Neutrophil (primary cell): ENCODE measurements around the gene DDIAS.

Experiments used
- H3K27ac ChIP-seq: fragments of 200-600 bp; sonication (generic); 2 replicates; pipeline ENCODE4 v1.5.1; 2016; ENCODE audit warnings: mild to moderate bottlenecking, moderate library complexity
- H3K27me3 ChIP-seq: fragments of 200-600 bp; sonication (generic); 2 replicates; pipeline ENCODE4 v1.6.0; 2016; ENCODE audit warnings: mild to moderate bottlenecking
- H3K36me3 ChIP-seq: fragments of 200-600 bp; sonication (generic); 2 replicates; pipeline ENCODE4 v1.5.1; 2017
- H3K4me1 ChIP-seq, 2 experiments: fragments of 200-600 bp in 1 of 2; sonication (generic) in 1 of 2; 1 replicate in 1 of 2; 2 replicates in 1 of 2; pipeline versions ENCODE4 v1.5.1 to v1.6.1; 2013 to 2016; ENCODE audit warnings: low read depth in 1 of 2, low read length in 1 of 2, mild to moderate bottlenecking in 1 of 2, moderate library complexity in 1 of 2; ENCODE audit not compliant: control insufficient read depth in 1 of 2, insufficient read depth in 1 of 2
- H3K4me3 ChIP-seq, 2 experiments: fragments of 200-600 bp in 1 of 2; sonication (generic) in 1 of 2; 1 replicate in 1 of 2; 2 replicates in 1 of 2; pipeline ENCODE4 v1.5.1; 2013 to 2016; ENCODE audit warnings: low read depth in 1 of 2, low read length in 1 of 2, mild to moderate bottlenecking in 1 of 2, moderate library complexity in 1 of 2
- H3K9me3 ChIP-seq: fragments of 200-600 bp; sonication (generic); 2 replicates; pipeline ENCODE4 v1.5.1; 2016
- TF ChIP-seq, protein P1 (sequence below): fragments of 200-600 bp; sonication (generic); IDR thresholded peaks from 2 replicates; pipeline ENCODE4 v1.5.1; 2016; ENCODE audit warnings: antibody characterized with exemption

DDIAS gene

DNA sequence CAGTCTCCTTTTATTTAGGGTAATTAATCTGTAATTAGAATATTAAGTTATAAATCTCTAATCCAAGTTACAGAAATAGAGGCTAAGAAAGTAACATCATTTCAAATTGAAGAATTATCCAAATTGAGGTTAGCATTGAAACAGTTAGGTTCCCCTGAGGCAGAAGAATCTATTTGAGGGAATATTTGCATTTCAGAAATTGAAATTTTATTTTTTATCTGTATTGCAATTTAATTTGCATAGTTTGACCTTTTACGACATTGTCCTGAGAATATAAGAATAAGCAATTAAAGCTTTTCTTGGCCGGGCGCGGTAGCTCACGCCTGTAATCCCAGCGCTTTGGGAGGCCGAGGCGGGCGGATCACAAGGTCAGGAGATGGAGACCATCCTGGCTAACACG lies 27.6 kb downstream of the DDIAS start:
- TF ChIP-seq, protein P1, sequence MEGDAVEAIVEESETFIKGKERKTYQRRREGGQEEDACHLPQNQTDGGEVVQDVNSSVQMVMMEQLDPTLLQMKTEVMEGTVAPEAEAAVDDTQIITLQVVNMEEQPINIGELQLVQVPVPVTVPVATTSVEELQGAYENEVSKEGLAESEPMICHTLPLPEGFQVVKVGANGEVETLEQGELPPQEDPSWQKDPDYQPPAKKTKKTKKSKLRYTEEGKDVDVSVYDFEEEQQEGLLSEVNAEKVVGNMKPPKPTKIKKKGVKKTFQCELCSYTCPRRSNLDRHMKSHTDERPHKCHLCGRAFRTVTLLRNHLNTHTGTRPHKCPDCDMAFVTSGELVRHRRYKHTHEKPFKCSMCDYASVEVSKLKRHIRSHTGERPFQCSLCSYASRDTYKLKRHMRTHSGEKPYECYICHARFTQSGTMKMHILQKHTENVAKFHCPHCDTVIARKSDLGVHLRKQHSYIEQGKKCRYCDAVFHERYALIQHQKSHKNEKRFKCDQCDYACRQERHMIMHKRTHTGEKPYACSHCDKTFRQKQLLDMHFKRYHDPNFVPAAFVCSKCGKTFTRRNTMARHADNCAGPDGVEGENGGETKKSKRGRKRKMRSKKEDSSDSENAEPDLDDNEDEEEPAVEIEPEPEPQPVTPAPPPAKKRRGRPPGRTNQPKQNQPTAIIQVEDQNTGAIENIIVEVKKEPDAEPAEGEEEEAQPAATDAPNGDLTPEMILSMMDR = no peak
- H3K27ac ChIP-seq = no peak overlapping the region

DNA sequence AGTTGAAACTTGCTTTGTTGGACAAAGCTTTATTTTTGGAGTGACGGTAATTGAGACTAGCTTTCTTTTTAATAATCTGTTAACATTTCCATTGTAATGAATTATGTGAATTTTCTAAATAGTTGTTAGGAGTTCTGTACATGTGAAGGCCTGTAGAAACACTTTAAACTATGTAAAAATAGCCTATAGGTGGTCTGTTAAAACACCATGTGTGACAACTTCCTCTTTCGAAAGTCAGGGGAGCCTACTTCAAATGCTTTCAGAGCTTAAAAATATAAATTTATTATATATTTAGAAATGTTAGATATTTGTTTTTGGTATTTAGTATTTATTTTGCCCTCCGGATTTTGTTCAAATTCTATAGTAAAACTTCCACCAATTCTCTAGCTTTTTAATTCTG lies 28.7 kb downstream of the DDIAS start:
- Histone ChIP-seq H3K4me1 (no peaks in the 10 kb centered on the region), H3K4me3 (no peak overlapping the region), H3K36me3 (peaks cover 57% of the 10 kb centered on the region), H3K27ac (no peak overlapping the region), H3K9me3 (no peaks in the 10 kb centered on the region), H3K27me3 (no peaks in the 10 kb centered on the region)
- TF ChIP-seq, protein P1 = no peak

More for the DNA sequence above, 27.6 kb downstream of the DDIAS start:
- no peak overlapping the region for H3K4me3 ChIP-seq
- H3K9me3 ChIP-seq = no peaks in the 10 kb centered on the region
- H3K36me3 ChIP-seq = peaks cover 57% of the 10 kb centered on the region
- H3K27me3 ChIP-seq = no peaks in the 10 kb centered on the region
- H3K4me1 ChIP-seq = no peaks in the 10 kb centered on the region

DNA sequence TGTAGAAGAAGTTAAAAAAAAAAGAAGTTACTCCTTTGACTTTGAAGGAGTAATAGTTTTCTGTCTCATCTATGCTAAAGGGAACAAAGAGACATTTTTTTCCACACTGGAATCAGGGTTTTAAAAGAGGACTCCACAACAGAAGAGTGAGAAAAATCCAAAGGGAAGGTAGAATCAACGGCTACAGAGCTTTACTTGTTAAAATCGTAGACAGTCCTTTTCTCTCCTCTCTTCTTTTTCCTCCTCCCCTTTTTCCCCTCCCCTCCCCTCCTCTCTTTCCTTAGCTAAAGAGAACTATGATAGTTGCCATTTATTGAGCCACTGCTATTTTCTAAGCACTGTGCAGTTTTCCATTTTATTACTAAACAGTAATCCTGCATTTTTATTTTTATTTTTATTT lies 29.2 kb downstream of the DDIAS start:
- H3K4me1 ChIP-seq = no peaks in the 10 kb centered on the region
- no peaks in the 10 kb centered on the region for H3K9me3 ChIP-seq
- H3K27ac ChIP-seq = no peak overlapping the region
- peaks cover 61% of the 10 kb centered on the region for H3K36me3 ChIP-seq
- TF ChIP-seq, protein P1 = no peak
- H3K27me3 ChIP-seq = no peaks in the 10 kb centered on the region
- no peak overlapping the region for H3K4me3 ChIP-seq

DNA sequence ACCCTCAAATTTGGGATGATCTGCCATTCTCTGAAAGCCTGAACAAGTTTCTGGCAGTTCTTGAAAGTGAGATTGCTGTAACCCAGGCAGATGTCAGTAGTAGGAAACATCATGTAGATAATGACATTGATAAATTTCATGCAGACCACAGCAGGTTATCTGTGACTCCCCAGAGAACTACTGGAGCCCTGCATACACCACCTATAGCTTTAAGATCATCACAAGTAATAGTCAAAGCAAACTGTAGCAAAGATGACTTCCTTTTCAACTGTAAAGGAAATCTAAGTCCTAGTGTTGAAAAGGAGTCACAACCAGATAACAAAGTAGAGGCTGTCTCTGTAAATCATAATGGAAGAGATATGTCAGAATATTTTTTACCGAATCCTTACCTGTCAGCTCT lies 31.0 kb downstream of the DDIAS start:
- no peak overlapping the region for H3K4me3 ChIP-seq
- H3K27ac ChIP-seq = no peak overlapping the region
- H3K36me3 ChIP-seq = peaks cover 60% of the 10 kb centered on the region
- TF ChIP-seq, protein P1 = no peak
- H3K9me3 ChIP-seq = no peaks in the 10 kb centered on the region
- no peaks in the 10 kb centered on the region for H3K27me3 ChIP-seq
- no peaks in the 10 kb centered on the region for H3K4me1 ChIP-seq

DNA sequence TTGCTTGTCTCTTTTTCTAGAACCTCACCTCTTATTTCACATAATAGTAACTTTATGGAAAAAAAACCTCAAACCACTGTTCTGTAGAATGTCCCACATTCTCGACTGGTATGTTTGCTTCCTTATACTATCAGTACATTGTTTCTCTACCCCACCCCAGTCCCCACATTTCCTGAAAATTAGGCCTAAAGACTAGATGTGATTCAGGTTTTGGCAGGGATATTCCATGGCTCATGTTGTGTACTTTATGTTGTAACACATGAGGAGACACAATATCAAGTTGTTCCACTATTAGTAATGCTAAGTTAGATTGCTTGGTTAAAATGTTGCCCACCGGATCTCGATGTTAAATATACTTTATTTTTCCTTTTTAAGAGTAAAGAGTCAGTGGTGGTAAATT lies 34.7 kb downstream of the DDIAS start:
- no peak overlapping the region for H3K27ac ChIP-seq
- H3K9me3 ChIP-seq = no peaks in the 10 kb centered on the region
- H3K4me3 ChIP-seq = no peak overlapping the region
- TF ChIP-seq, protein P1 = no peak
- H3K36me3 ChIP-seq = peaks cover 49% of the 10 kb centered on the region
- no peaks in the 10 kb centered on the region for H3K27me3 ChIP-seq
- no peaks in the 10 kb centered on the region for H3K4me1 ChIP-seq

DNA sequence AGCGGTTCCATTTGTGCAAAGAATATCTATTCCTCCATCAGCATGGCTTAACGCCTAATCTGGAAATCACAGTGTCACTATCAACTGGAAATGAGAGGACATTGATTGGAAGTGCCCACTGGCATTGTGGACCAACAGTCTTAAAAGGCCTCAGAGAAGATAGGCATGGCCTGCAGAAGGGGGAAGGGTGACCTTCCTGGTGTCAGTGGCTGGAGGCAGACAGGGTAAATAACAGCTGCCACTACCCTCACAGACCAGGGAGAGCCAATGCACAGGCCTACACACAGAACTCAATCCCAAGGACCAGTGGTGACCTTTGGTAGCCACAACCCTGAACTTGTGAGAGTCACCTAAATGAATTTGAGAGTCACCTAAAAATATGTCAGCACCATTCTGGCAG lies 36.0 kb downstream of the DDIAS start:
- no peak overlapping the region for H3K4me3 ChIP-seq
- no peaks in the 10 kb centered on the region for H3K27me3 ChIP-seq
- H3K9me3 ChIP-seq = no peaks in the 10 kb centered on the region
- no peak overlapping the region for H3K27ac ChIP-seq
- peaks cover 36% of the 10 kb centered on the region for H3K36me3 ChIP-seq
- H3K4me1 ChIP-seq = no peaks in the 10 kb centered on the region
- TF ChIP-seq, protein P1 = no peak
